Sigmoid colon (tissue), 4 donors: ENCODE results near the gene COPS7B.

ENCODE experiments used
- EP300 ChIP-seq, 4 donors: sonication (generic); formaldehyde crosslinking; IDR thresholded peaks; one replicate each; pipeline ENCODE4 v1.6.1; 2017; ENCODE audit warnings: antibody characterized with exemption in 4 of 4
- POLR2A ChIP-seq, 2 donors: fragments of 450-650 bp; IDR thresholded peaks; one replicate each; pipeline ENCODE4 v1.6.1; 2016; ENCODE audit warnings: antibody characterized with exemption in 2 of 2, mild to moderate bottlenecking in 2 of 2, moderate library complexity in 2 of 2
- POLR2AphosphoS5 ChIP-seq, 4 donors: sonication (generic); formaldehyde crosslinking; IDR thresholded peaks; one replicate each; pipeline ENCODE4 v1.6.1; 2017; ENCODE audit warnings: antibody characterized with exemption in 4 of 4
- TF ChIP-seq, protein P1 (sequence below), 4 experiments: fragments of 450-650 bp in 3 of 4; fragments of 200-600 bp in 1 of 4; IDR thresholded peaks; one replicate each; pipeline ENCODE4 v1.5.1; 2016 to 2019; ENCODE audit warnings: antibody characterized with exemption in 4 of 4, mild to moderate bottlenecking in 3 of 4, moderate library complexity in 2 of 4

DNA sequence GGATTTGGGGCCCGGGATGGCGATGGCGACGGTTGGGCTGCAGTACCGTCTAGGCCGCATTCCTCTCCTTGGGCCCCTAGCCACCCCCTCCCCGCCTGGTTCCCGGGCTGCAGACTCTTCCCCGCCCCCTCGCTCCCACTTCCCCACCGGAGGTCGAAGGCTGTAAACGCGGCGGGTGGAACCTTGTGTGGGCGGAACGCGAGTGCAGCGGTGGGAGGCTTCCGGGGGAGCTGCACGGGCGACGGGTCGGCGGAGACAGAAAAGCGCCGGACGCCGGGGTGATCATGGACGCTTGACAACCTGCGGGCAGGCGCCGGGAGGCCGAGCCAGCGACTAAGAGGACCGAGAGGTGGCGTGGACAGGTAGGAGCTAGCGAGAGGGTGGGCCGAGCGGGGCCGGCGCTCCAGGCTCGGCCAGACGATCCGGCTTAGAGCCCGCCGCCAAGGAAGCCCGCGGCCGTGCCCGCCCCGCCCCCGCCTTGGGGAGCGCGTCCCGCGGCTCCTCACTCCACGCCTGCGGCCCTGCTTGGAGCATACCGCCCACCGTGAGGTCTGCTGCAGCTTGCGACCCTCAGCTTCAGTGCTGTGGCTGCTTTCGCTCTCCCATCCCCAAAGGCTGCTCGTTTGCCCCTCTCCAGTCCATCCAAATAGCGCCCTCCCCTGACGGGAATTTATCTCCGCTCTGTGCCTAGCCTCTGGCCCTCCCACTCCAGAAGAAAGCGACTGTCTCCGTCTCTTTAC, at the start of gene COPS7B:
- TF ChIP-seq EP300 (IDR thresholded peaks at IDR 0.05) (peak in 1 of 4 donors; percentile 13), POLR2A (IDR thresholded peaks at IDR 0.05) (no peak), POLR2AphosphoS5 (IDR thresholded peaks at IDR 0.05) (peak in 3 of 4 donors; percentile 60 to 68 (median 66))
- TF ChIP-seq, protein P1, sequence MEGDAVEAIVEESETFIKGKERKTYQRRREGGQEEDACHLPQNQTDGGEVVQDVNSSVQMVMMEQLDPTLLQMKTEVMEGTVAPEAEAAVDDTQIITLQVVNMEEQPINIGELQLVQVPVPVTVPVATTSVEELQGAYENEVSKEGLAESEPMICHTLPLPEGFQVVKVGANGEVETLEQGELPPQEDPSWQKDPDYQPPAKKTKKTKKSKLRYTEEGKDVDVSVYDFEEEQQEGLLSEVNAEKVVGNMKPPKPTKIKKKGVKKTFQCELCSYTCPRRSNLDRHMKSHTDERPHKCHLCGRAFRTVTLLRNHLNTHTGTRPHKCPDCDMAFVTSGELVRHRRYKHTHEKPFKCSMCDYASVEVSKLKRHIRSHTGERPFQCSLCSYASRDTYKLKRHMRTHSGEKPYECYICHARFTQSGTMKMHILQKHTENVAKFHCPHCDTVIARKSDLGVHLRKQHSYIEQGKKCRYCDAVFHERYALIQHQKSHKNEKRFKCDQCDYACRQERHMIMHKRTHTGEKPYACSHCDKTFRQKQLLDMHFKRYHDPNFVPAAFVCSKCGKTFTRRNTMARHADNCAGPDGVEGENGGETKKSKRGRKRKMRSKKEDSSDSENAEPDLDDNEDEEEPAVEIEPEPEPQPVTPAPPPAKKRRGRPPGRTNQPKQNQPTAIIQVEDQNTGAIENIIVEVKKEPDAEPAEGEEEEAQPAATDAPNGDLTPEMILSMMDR (IDR thresholded peaks at IDR 0.05): no peak
